ENCODE data around the gene ACTRT2.

DNA sequence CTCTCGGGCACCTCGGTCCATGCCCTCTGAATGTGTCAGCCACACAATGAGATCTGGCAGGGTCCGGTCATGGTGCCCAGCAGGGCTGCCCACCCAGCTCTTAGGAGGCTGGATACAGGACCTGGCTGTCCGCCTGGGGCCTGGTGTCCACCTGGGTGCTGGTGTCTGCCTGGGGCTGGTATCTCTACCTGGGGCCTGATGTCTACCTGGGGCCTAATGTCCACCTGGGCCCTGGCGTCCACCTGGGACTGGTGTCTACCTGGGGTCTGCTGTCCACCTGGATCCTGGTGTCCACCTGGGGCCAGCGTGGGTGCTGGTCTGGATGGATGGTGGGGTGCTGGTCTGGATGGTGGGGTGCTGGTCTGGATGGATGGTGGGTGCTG, 45.1 kb upstream of the ACTRT2 start:
- TF ChIP-seq, protein P1, sequence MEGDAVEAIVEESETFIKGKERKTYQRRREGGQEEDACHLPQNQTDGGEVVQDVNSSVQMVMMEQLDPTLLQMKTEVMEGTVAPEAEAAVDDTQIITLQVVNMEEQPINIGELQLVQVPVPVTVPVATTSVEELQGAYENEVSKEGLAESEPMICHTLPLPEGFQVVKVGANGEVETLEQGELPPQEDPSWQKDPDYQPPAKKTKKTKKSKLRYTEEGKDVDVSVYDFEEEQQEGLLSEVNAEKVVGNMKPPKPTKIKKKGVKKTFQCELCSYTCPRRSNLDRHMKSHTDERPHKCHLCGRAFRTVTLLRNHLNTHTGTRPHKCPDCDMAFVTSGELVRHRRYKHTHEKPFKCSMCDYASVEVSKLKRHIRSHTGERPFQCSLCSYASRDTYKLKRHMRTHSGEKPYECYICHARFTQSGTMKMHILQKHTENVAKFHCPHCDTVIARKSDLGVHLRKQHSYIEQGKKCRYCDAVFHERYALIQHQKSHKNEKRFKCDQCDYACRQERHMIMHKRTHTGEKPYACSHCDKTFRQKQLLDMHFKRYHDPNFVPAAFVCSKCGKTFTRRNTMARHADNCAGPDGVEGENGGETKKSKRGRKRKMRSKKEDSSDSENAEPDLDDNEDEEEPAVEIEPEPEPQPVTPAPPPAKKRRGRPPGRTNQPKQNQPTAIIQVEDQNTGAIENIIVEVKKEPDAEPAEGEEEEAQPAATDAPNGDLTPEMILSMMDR (IDR thresholded peaks at IDR 0.05), result no peak
- no peak for TF ChIP-seq POLR2A (IDR thresholded peaks at IDR 0.05)

All from Peyer's patch (tissue), 4 donors.